IPS DF 19.7 (cell line): ENCODE data around the gene UNC5C.

Experiments
- DNase-seq: peaks from one replicate; pipeline ENCODE4 v3.0.0-alpha.2; 2013; ENCODE audit warnings: low read depth, low spot score

The UNC5C gene

DNA sequence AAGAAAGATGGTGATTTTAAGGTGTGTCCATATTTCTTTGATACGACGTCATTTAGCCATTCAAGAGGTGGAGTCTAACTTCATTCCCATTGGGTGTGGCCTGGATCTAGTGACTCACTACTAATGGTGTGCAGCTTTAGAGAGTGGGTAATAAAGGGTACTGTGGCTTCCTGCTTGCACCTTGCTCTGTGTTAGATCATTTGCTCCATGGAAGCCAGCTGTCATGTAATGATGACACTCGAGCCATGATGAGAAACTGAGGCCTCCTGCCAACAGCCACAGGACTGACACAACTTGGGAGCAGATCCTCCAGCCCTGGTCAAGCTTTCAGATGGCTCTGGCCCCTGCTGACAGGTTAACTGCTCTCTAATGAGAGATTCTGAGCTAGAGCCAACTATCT lies 82.0 kb downstream of the UNC5C start:
- no peak for DNase-seq

DNA sequence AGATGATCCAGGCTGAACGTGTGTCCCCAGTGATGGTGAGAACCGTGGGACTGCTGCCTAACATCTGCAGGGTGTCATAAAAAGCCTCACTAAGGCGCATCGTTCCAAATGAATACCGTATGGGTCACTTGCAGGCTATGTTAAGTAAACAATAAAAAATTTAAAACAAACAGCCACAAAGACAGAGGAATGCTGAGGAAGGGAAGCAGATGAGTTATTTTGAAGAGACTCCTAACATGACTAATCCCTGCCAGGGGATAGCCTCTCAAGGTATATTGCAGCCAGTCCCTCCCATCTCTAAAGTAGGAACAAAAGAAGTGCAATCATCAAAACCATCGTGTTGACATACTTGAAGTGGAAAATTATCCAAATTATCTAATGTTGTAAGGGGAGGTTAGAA lies 83.8 kb downstream of the UNC5C start:
- no peak for DNase-seq

DNA sequence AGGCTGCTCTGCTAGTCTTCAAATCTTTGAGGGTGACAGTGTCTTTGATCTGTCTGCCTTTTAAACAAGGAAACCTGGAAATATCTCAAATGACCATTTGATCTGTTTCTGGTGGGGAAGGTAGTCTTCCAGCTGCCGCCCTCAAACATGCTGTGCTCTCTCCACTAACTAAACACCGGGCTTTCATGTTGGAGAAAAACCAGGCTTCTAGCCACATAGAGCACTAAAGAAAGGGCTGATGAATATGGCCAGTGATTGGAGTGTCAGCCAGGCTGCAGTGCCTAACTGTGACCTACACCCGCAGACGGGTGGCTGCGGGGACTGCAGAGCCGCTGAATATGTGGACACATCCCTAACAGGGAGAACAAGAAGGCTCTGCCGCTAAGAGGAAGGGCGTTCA lies 85.9 kb downstream of the UNC5C start:
- no peak for DNase-seq

DNA sequence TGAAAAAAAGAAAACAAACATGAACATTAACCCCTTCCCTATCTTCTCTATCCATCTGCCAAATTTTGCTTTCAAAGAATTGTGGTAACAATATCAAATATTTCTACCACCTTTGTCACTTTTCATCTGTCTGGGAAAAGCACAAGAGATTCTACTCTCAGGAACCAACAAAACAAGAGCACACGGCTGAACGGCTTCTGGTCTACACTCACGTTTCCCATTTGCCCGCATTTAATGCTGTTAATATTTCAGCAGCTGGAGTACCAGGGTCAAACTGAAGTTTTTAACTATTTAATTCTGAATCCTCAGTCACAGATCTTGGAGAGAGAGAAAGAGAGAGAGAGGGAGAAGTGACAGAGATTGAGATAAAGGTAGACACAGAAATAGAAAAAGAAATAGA lies 91.4 kb downstream of the UNC5C start:
- no peak for DNase-seq

DNA sequence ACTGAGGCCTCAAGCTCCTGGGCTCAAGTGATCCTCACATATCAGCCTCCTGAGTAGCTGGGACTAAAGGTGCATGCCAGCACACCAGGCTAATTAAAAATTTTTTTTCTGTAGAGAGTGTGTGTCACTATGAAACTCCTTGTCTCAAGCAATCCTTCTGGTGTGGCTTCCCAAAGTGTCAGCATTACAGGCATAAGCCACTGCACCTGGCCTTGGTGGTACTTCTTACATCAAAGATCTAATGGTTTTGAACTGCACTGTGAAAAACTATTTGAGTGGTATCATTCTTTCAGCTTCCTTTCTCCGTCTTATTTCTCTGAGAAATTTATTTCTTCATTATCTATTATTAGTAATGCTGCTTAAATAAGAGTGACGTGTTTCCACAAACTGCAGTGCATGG lies 98.5 kb downstream of the UNC5C start:
- DNase-seq: no peak

DNA sequence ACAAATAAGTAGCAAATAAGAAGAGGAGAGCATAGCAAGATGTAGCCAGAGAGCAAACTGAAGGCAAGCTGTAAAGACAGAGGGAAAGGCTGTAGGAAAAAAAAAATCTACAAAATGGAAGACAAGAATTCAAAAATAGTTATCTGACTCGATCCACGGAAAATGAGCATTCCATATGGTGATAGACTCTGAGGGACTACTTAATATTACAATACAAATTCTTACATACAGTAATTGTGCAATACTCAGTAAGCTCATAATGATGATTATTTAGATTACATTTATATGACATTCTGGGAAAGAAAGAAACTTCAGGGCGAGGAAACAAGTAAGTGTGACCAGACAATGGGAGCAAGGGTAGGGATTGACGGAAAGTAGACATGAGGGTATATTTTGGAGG lies 102.6 kb downstream of the UNC5C start:
- no peak for DNase-seq

DNA sequence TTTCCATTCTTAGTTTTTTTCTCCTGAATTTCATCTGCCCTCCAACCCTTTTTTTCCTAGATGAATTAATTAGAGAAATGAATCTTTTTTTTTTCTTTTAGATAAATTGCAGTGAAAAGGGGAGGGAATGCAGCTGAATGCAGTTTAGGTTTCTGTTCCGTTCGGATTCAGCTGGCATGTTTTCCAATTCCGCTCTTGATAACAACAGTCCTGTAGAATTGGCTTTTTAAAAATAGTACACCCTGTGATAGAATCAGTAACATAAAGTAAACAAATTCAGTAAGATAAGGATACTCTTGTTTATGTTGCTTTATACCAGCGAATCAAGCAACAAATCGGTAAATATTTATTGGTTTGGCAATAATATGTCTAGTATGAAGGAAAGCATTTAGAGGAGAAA lies 103.5 kb downstream of the UNC5C start:
- no peak for DNase-seq

DNA sequence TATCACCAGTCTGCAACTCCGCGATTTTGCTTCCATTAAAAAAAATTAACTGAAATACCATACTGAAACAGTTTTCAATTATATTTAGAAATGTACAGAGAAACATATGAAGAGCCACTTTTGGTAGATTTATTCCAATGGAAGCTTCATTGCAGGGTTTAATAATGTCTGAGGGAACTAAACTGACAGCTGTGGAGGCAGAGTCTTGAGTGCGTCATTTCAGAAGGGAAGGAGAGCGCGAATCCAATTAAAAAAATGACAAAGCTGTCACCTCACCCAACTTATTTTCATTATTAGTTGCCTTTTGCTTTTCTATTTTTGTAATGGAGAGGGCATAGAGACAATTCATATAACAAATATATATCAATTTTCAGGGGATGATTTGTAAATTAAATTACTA lies 104.0 kb downstream of the UNC5C start:
- no peak for DNase-seq

DNA sequence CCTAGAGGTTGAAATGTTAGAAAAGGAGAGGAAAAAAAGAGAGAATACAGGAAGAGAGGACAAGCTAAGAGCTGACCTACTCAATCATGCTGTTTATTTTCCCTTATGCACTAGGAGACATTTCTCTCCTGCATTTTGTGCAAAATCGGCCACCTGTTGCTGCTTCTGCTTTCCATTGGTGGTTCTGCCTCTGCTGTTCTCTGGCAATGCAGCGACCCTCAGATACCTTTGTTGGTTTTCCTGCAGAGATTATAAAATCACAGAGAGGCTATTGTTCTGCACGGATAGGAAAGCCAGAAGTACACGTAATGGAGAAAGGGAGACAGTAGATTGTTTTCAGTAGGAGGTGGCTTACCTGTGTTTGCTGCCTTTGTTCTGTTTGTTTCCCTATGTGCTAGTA lies 108.9 kb downstream of the UNC5C start:
- no peak for DNase-seq

DNA sequence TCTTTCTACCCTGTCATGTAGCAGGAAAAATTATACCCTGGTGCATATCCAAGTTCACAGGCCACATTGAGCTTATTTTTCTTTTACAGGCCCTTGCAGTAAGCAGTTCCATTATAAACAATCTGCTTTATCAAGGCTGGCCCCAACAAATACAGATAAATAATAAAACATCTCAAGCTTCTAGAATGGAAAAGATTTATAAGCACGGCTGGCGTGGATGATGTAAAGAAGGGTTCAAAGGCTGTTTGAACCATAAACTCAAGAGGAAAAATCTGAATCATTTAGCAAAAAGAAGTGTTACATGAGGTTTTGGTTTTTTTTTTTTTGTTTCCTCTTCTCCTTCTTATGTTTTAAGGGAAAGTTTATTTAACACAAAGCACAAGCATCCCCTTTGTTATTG lies 109.7 kb downstream of the UNC5C start:
- no peak for DNase-seq

DNA sequence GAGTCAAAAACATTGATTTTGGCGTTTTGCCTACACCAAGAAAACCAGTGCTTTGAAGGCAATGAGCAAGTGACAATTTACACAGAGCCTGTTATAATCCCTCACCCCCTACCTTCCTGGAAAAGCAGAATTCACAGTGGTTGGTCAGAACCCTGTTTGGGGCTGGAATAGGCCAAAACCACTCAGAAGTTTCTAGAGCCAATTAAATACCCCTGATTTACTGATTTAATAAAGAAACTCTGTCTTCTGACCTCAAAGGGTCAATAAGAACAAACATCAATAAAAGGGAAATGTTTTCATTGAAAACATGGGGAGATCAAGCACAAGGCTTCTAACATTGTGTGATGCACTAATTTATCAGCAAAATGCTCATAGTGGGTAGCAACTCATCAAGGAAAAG lies 116.3 kb downstream of the UNC5C start:
- DNase-seq: no peak

DNA sequence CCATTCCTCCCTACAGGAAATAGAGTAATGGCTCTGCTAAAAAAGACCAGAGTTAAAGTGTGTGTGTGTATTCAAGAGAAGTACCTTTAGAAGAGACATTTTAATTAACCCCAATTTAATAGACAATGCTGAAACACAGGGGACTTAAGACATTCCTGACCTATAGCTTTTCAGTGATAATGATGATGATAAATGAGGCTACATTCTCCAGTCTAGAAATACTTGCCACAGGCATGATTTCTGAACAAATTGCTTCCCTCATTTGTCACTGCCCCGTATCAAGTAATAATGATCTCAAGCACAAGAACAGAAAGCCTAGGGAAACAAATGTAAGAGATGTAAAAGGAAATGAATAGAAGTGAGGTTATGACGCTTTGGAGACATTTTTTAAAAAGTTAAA lies 117.1 kb downstream of the UNC5C start:
- no peak for DNase-seq

DNA sequence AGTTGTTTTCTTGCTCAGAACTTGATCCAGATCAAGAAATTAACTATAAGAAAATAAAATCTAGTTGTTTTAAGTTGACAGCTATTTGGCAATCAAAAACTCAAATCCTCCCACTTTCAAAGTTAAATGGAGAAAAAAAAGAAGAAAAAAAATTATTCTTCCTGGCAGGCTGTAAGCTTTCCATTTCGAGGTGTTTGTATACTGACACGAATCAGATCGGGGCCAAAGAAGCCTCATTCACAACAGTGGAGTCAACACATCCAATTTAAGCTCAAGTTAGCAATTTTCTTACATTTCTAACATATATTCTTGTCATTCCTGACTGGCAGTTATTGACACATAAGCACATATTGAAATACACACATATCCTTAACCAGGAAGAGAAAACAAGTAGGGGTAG lies 119.4 kb downstream of the UNC5C start:
- DNase-seq: no peak

DNA sequence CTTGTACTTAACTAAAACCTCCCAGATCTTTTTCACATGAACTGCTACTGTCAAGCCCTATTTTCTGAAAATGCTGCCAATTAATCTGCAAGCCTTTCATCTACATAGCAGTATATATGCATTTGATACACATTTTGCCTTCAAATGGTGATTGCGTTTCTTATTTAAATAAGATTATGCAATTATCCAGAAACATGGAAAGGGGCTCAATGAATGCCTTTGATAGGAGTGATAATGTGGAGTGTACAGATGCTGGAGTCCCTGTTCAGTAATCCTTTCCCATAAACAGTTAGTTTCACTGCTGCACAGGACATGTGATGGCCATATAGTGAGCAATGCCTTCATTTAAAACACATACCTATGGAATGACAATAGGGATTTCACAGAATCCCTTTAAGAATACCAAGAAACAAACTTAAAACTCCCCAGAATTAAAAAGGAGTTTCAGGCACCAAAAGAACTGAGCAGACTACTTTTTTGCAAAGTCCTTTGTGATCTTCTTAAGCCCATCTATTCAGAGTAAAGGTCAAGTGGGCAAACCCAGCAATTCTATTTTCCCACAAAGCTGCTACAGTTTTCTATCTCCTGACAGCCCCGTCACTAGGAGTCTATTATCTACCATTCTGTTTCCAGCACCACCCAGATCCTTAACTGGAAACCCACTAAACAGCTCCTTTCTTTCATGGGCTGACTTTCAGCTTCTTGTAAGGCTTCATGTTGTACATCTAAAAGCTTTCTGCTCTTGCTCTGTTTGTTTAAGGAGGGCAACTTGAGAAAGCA lies 120.3 kb downstream of the UNC5C start:
- no peak for DNase-seq

DNA sequence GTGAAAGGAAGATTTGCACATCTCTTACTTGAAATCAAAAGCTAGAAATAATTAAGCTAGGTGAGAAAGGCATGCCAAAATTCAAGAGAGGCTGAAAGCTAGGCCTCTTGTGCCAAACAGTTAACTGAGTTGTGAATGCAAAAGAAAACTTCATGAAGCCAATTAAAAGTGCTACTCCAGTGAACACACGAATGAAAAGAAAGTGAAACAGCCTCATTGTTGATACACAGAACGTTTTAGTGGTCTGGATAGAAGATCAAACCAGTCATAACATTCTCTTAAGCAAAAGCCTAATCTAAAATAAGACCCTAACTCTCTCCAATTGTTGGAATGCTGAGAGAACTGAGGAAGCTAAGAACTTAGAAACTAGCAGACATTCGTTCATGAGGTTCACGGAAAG lies 122.3 kb downstream of the UNC5C start:
- no peak for DNase-seq

DNA sequence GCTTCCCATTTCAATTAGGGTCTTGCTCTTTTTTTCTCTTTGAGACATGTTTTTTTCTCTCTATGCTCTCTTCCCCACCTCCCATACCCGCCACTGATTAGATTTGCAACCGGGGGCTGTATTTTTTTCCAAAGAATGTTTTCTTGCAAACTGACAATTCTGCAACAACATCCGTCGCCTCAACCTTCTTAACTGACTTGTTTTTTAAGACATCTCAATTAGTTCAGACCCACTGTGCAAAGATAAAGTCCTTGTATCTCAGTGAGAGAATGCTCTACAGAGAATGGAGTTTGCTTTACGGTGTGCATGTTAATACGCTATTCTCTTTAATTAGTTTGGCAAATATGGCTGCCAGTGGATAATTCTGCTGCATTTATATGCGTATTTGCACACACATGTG lies 126.3 kb downstream of the UNC5C start:
- no peak for DNase-seq

DNA sequence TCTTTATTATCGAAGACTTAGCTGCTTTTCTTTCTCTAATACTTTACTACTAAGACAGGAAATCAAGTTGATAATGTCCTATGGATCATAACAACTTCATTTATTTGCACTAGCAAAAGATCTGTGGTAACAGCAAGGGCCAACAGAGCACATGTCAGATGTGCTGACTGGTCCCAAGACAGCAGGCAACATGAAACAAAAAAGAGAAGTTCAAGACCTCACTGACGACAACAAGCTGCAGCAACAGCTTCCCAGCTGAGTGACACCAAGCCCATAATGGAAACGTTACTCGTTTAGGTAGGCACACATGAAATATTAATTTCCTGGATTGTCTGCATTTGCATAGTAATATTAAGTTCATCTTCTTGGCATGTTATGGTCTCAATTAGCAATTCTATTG lies 126.9 kb downstream of the UNC5C start:
- DNase-seq: no peak

DNA sequence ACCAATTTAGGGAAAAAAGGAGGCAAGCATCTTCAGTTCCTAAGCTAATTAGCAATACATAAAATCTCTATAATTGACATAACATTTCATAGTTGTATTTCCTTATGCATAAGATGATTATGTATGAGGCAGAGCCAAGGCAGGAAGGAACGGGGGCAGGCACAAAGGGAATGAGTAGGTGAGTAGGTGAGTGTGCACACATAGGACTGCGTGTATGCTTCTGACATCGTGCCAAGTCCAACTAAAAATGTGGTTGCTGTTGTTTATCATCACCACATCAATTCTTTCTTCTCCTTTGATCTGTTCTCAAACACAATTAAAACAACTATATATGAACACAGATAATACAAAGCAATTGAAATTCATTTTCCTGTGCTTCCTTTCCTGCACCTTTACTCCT lies 131.2 kb downstream of the UNC5C start:
- no peak for DNase-seq

DNA sequence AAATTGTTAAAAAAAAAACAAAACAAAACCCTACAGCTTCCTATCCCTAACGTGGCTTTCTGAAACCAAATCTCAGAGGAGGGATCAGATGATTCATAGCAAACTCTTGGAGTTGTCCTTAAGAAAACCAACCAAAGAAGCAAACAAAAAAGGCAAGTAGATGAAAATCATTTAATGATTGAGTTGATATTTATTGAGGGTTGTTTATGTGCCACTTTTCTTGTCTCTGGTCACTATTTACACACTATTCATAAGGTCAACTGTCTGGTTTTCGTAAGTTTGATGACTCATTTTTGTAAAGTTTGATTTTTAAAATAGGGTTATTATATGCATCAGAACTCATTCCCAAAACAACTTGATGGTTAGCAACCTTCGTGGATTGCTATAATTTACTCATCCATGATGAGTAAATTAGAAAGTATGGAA lies 133.4 kb downstream of the UNC5C start:
- DNase-seq: no peak

DNA sequence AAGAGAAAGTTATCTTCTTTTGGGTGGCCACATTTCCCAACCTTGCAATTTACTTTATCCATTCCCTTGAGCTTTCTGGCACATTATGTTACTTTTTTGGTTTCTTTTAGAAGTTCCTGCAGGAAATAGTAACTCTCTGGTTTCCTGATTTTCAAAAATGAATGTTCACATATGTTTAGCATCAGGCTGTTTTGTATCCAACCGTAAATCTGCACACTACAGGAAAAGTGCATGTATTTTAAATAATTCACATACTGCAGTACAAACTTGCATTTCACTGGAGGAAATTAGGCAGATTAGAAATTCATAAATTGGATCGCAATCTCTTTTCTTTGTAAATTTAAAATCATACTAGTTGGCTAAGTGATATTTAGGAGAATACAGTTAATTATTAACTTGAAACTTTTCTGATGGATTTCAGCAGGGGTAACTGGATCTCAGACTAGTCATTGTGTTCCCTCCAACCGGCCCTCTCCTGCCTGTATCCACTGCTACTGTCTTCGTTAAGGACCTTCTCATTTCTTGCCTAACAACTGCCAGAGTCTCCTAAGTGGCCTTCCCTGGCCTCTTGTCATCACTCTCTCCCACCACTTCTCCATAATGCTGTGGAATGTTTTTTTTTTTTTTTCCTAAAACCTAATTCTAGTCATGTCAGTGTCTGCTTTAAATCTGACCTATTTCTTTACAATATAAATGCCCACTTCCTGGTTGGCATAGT lies 137.2 kb downstream of the UNC5C start:
- no peak for DNase-seq

DNA sequence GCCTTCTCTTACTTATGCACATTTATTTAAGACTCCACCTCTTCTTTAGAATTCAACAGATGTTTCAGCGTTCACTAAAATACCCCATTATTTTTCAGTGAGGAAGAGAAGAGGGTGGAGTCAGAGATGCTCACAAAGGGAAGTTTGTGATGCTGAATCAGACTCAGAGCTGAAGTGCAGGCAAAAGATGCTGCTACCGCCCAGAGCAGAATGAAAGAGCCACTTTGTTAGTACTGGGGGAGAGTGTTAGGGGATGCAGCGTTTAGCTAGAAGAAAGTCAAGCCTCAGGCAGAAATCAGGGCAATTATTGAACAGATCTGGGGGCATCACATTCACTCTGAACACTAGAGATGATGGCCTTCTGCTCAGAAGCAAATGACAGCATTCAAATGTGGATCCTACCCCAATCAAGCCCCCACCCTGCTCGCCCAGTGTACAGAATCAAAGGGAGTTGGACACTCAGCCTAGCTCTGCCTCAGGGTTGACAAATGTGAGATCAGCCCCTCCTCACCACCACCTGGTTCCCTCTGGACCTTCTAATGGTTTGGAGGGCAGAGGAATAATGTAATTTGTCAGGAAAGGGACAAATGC lies 138.3 kb downstream of the UNC5C start:
- no peak for DNase-seq

DNA sequence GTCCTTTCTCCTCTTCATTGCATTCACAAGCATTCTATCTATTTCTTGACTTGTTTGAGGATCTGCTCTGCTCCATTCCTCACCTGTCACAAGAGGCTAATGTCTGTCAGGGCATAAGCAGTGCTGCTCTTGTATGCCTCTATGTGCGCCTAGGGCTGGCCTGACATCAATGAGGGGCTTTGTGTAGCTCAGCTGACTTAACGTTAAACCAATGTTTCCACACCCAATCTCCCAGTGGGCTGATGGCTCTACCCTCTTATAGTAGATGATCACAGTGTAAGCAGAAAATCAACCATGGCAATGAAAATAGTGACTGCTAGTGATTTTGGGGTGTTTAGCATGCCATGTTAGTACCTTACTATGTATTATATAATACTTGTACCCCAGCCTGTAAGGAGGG lies 139.0 kb downstream of the UNC5C start:
- DNase-seq: no peak

DNA sequence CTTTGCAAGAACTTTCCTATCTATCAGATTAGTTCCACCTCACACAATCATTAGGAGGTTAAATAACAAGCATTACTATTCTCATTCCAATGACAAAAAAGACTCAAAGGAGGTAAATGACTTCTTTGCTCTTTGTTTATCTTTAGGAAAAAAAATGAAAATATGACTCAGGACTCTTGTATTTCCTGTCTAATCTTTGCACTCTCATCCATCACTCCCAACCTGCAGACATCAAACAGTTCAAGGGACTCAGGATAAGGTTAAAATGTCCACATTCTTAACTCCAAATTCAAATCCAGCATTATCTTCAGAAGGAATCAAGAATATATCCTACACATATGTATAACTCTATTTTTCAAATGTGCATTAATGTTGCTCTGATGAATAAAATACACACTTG lies 139.6 kb downstream of the UNC5C start:
- DNase-seq: no peak
